LNCaP clone FGC (cell line): Measurements from ENCODE around the gene OR2M2.

ENCODE experiments used
- DNase-seq: peaks from one replicate; pipeline ENCODE4 v3.0.0-alpha.2; 2011; ENCODE audit warnings: low read depth
- H3K4me3 ChIP-seq: 2 replicates; pipeline ENCODE4 v1.5.1; 2011; ENCODE audit warnings: mild to moderate bottlenecking, low read depth, low read length, control low read depth
- CTCF ChIP-seq: IDR thresholded peaks from 2 replicates; pipeline ENCODE4 v1.5.1; 2012; ENCODE audit warnings: mild to moderate bottlenecking; ENCODE audit not compliant: control insufficient read depth, insufficient read depth; ENCODE audit errors: extremely low read depth

The OR2M2 gene

DNA sequence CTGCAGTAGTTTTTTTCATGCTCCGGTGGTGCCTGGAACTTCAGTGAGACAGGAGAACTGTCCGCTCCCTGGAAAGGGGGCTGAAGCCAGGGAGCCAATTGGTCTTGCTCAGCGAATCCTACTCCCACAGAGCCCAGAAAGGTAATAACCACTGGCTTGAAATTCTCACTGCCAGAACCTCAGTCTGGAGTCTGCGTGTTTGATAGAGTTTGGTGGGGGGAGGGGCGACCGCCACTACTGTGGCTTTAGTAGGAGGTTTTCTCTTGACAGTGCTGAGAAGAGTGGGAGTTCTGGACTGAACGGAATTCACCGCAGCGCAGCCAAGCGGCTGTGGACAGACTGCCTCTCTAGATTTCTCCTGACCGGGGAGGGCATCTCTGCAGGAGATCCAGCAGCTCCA lies 14.4 kb downstream of the OR2M2 start:
- H3K4me3 ChIP-seq: no peak overlapping the region
- DNase-seq: no peak
- no peak for TF ChIP-seq CTCF

GRCh38 chr1:248194117-248194516 lies 19.5 kb downstream of the OR2M2 start:
- TF ChIP-seq CTCF: no peak
- no peak for DNase-seq
- no peak overlapping the region for H3K4me3 ChIP-seq

DNA sequence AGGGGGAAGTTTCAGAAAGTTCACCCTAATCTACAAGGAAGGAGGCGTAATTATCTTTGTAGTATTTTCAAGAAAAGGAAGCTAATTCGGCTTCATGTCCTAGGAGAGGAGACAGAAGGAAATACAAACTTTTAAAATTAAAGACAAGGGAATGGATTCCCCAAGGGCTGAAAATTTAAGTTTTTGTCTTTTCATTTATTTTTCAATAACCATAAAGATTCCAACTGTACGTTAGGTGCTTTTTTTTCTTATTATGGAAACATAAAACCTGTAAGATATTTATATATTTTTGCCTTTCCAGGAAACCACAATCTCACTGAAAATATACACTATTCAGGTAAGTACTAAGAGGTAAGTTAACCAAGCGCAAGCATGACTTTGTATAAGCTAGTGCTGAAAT lies 22.3 kb downstream of the OR2M2 start, which contains the start of gene OR2M3:
OR2M3 (plus strand) TSS at position 301 of the 400 bp plus-strand sequence. CDS start 5,803 bp downstream, outside the sequence.
- TF ChIP-seq CTCF: no peak
- DNase-seq: no peak
- H3K4me3 ChIP-seq: no peak within 1 kb of the TSS

- no peak for DNase-seq
- TF ChIP-seq CTCF: no peak
- H3K4me3 ChIP-seq: no peak overlapping the region
Measured at GRCh38 chr1:248215880-248216279, 41.3 kb downstream of the OR2M2 start.

GRCh38 chr1:248225537-248225936 lies 50.9 kb downstream of the OR2M2 start:
- TF ChIP-seq CTCF: no peak

DNA sequence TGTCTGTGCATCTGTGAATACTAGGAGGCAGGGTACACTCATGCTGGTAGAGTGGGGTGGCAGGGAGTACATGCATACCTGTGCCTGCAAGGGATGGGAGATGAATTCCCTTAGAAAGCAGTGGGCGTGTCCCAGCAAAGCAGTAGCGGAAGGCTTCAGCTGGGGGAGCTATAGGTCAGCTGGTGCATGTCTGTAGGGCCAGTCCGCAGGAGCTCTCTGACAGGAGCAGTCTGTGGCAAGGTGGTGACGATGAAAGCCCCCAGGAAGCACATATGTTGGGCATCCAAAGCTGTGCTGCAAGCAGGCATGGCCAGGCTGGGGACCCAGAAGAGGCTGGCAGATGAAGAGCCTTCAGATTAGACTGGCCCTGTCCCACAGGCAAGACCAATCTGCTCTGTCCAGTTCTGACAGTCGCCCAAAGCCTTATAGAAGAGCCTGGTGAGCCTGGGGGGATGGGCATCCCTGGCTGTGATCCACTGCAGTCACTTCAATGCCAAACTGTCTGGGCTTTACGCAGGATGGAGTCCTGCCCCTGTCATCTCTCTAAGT lies 54.8 kb downstream of the OR2M2 start:
- DNase-seq: no peak
- no peak for TF ChIP-seq CTCF

More at GRCh38 chr1:248225537-248225936, 50.9 kb downstream of the OR2M2 start:
- DNase-seq: no peak
- no peak overlapping the region for H3K4me3 ChIP-seq

More for the DNA sequence above, 54.8 kb downstream of the OR2M2 start:
- H3K4me3 ChIP-seq: no peak overlapping the region
